ENCODE results near the gene SGIP1. TPM values are rescaled to one million over a fixed set of nuclear protein-coding genes. Genes with fewer than 3 reads are reported as not detected.

Gene SGIP1
- total and polyA plus RNA-seq, 7 experiments from 2014 or later, result not detected

GRCh38 chr1:66519992-66520391, 14.0 kb upstream of the SGIP1 start:
- ATAC-seq (no peak), DNase-seq (no peak)
- H3K36me3 ChIP-seq (ENCODE audit: control insufficient read depth in 2 of 3, insufficient read depth in 3 of 3, low read length in 3 of 3), result no peaks in the 10 kb centered on the region

GRCh38 chr1:66520655-66521054, 13.3 kb upstream of the SGIP1 start:
- intact Hi-C loops (cut with micrococcal nuclease), result no loop called here
- Histone ChIP-seq H3K9me3 (ENCODE audit: control insufficient read depth in 2 of 3, low read length in 3 of 3) (no peaks in the 10 kb centered on the region), H3K27ac (ENCODE audit: low read depth, low read length) (no peak overlapping the region), H3K36me3 (ENCODE audit: control insufficient read depth in 2 of 3, insufficient read depth in 3 of 3, low read length in 3 of 3) (no peaks in the 10 kb centered on the region), H3K27me3 (ENCODE audit: control insufficient read depth in 2 of 2, insufficient read depth in 2 of 2, low read length in 2 of 2) (no peaks in the 10 kb centered on the region), H3K4me3 (ENCODE audit: low read length) (no peak overlapping the region), H3K4me1 (ENCODE audit: control insufficient read depth in 2 of 2, insufficient read depth in 2 of 2, low read length in 2 of 2) (no peaks in the 10 kb centered on the region)
- H3K4me1 Mint-ChIP-seq, result no peaks in the 10 kb centered on the region
- no peak for DNase-seq
- ATAC-seq, result no peak
- POLR2A ChIA-PET, result no interaction called here
- no peaks in the 10 kb centered on the region for H3K9me3 Mint-ChIP-seq
- no peak overlapping the region for H3K27ac Mint-ChIP-seq
- H3K4me3 Mint-ChIP-seq, result no peak overlapping the region
- no peaks in the 10 kb centered on the region for H3K36me3 Mint-ChIP-seq
- peaks cover 0 to 25% (median 0%) of the 10 kb centered on the region in 5 donors for H3K27me3 Mint-ChIP-seq
- CTCF ChIA-PET, result no interaction called here

More at GRCh38 chr1:66519992-66520391, 14.0 kb upstream of the SGIP1 start:
- CTCF ChIA-PET, result no interaction called here
- Histone ChIP-seq H3K4me3 (ENCODE audit: low read length) (no peak overlapping the region), H3K27ac (ENCODE audit: low read depth, low read length) (no peak overlapping the region), H3K4me1 (ENCODE audit: control insufficient read depth in 2 of 2, insufficient read depth in 2 of 2, low read length in 2 of 2) (no peaks in the 10 kb centered on the region), H3K9me3 (ENCODE audit: control insufficient read depth in 2 of 3, low read length in 3 of 3) (no peaks in the 10 kb centered on the region), H3K27me3 (ENCODE audit: control insufficient read depth in 2 of 2, insufficient read depth in 2 of 2, low read length in 2 of 2) (no peaks in the 10 kb centered on the region)
- no peaks in the 10 kb centered on the region for H3K9me3 Mint-ChIP-seq
- H3K27ac Mint-ChIP-seq, result no peak overlapping the region
- H3K27me3 Mint-ChIP-seq, result peaks cover 0 to 26% (median 5%) of the 10 kb centered on the region in 5 donors
- POLR2A ChIA-PET, result no interaction called here
- no peaks in the 10 kb centered on the region for H3K36me3 Mint-ChIP-seq
- H3K4me3 Mint-ChIP-seq, result no peak overlapping the region
- H3K4me1 Mint-ChIP-seq, result no peaks in the 10 kb centered on the region
- intact Hi-C loops (cut with micrococcal nuclease), result no loop called here

DNA sequence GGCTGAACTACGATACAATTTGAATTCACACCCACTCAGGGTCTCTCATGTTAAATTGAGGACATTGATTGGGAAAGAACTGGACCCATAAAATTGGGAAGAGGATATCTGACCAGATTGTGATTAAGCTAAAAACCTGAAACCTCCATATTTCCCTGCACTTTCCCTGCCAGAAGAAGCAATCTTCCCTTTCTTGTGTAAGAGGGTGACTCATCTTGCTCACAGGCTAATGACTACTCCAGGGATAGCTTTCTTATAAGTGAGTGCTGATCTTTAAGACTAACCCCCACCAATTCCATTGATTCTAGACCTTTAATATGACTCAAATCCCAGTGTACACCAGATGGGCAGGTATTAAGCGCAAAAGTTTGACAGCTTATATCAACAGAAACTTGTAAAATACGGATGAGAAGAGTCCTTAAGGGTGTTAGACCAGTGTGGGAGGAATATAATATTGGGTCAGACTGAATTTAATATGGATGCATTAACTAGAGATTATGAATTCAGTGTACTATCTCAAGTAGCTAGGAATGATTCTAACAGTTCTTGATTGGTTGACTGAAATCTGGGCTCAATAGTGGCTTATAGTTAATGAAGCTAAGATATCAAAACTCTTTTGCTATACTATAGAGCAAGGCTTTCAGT, 12.1 kb upstream of the SGIP1 start:
- Mint-ChIP-seq H3K4me1 (no peaks in the 10 kb centered on the region), H3K36me3 (no peaks in the 10 kb centered on the region), H3K4me3 (no peak overlapping the region), H3K27me3 (peaks cover 0 to 16% (median 0%) of the 10 kb centered on the region in 5 donors), H3K27ac (no peak overlapping the region), H3K9me3 (no peaks in the 10 kb centered on the region)
- intact Hi-C loops (cut with micrococcal nuclease), result no loop called here
- Histone ChIP-seq H3K4me1 (ENCODE audit: control insufficient read depth in 2 of 2, insufficient read depth in 2 of 2, low read length in 2 of 2) (no peaks in the 10 kb centered on the region), H3K36me3 (ENCODE audit: control insufficient read depth in 2 of 3, insufficient read depth in 3 of 3, low read length in 3 of 3) (no peaks in the 10 kb centered on the region), H3K4me3 (ENCODE audit: low read length) (no peak overlapping the region), H3K9me3 (ENCODE audit: control insufficient read depth in 2 of 3, low read length in 3 of 3) (no peaks in the 10 kb centered on the region), H3K27me3 (ENCODE audit: control insufficient read depth in 2 of 2, insufficient read depth in 2 of 2, low read length in 2 of 2) (no peaks in the 10 kb centered on the region), H3K27ac (ENCODE audit: low read depth, low read length) (no peak overlapping the region)
- DNase-seq (no peak), ATAC-seq (no peak)
- POLR2A ChIA-PET, result interaction anchor here (0.6 kb wide), 1 partner anchor 1122 kb away, joined by 4 read pairs; no protein-coding TSS in a partner anchor
- CTCF ChIA-PET, result no interaction called here

- Mint-ChIP-seq H3K4me3 (no peak overlapping the region), H3K36me3 (no peaks in the 10 kb centered on the region), H3K27ac (no peak overlapping the region), H3K9me3 (peaks cover 0 to 3% (median 0%) of the 10 kb centered on the region in 11 donors), H3K27me3 (peaks cover 0 to 16% (median under 1%) of the 10 kb centered on the region in 5 donors), H3K4me1 (no peaks in the 10 kb centered on the region)
- no peak for DNase-seq
- no peaks in the 10 kb centered on the region for H3K9me3 ChIP-seq (ENCODE audit: control insufficient read depth in 2 of 3, low read length in 3 of 3)
- H3K27me3 ChIP-seq (ENCODE audit: control insufficient read depth in 2 of 2, insufficient read depth in 2 of 2, low read length in 2 of 2), result no peaks in the 10 kb centered on the region
- H3K27ac ChIP-seq (ENCODE audit: low read depth, low read length), result no peak overlapping the region
- no peaks in the 10 kb centered on the region for H3K4me1 ChIP-seq (ENCODE audit: control insufficient read depth in 2 of 2, insufficient read depth in 2 of 2, low read length in 2 of 2)
- intact Hi-C loops (cut with micrococcal nuclease), result no loop called here
- H3K36me3 ChIP-seq (ENCODE audit: control insufficient read depth in 2 of 3, insufficient read depth in 3 of 3, low read length in 3 of 3), result no peaks in the 10 kb centered on the region
- no peak overlapping the region for H3K4me3 ChIP-seq (ENCODE audit: low read length)
- no peak for ATAC-seq
- POLR2A ChIA-PET, result no interaction called here
- CTCF ChIA-PET, result no interaction called here
These were observed 10.4 kb upstream of the SGIP1 start for GRCh38 chr1:66523562-66523961.

- no peaks in the 10 kb centered on the region for H3K4me1 Mint-ChIP-seq
- H3K27ac Mint-ChIP-seq, result no peak overlapping the region
- H3K4me1 ChIP-seq (ENCODE audit: control insufficient read depth in 2 of 2, insufficient read depth in 2 of 2, low read length in 2 of 2), result no peaks in the 10 kb centered on the region
- no peak overlapping the region for H3K4me3 Mint-ChIP-seq
- ChIA-PET CTCF (no interaction called here), POLR2A (interaction anchor here (0.7 kb wide), 1 partner anchor 11 kb away, joined by 3 read pairs; no protein-coding TSS in a partner anchor)
- H3K27me3 ChIP-seq (ENCODE audit: control insufficient read depth in 2 of 2, insufficient read depth in 2 of 2, low read length in 2 of 2), result no peaks in the 10 kb centered on the region
- DNase-seq (no peak), ATAC-seq (no peak)
- H3K9me3 ChIP-seq (ENCODE audit: control insufficient read depth in 2 of 3, low read length in 3 of 3), result no peaks in the 10 kb centered on the region
- H3K27ac ChIP-seq (ENCODE audit: low read depth, low read length), result no peak overlapping the region
- H3K27me3 Mint-ChIP-seq, result peaks cover 4 to 21% (median 9%) of the 10 kb centered on the region in 5 donors
- H3K36me3 Mint-ChIP-seq, result no peaks in the 10 kb centered on the region
- intact Hi-C loops (cut with micrococcal nuclease), result no loop called here
- H3K4me3 ChIP-seq (ENCODE audit: low read length), result no peak overlapping the region
- H3K36me3 ChIP-seq (ENCODE audit: control insufficient read depth in 2 of 3, insufficient read depth in 3 of 3, low read length in 3 of 3), result no peaks in the 10 kb centered on the region
- H3K9me3 Mint-ChIP-seq, result peaks cover 0 to 3% (median 0%) of the 10 kb centered on the region in 11 donors
These were observed 8.9 kb upstream of the SGIP1 start for GRCh38 chr1:66525086-66525485.

DNA sequence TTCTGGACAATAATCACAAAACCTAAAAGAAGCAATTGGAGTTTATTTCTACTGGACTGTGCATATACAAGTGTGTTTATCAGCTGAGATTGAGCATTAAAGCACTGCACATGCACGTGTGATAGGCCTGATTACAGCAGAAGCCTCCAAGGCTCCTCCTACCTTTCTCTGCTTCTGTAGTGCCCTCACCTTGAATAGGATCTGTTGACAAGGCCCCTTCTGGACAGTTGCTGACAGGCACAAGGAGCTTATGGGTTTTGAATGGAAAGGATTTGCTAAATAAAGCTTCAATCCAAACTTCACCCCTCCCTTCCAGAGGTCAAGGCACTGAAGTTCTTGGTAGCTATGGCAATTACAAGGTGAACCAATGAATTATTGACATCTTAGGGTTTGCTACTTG, 7.9 kb upstream of the SGIP1 start:
- no peak for ATAC-seq
- H3K4me3 ChIP-seq (ENCODE audit: low read length), result no peak overlapping the region
- CTCF ChIA-PET, result no interaction called here
- no peak overlapping the region for H3K27ac Mint-ChIP-seq
- no peak for DNase-seq
- no peaks in the 10 kb centered on the region for H3K9me3 ChIP-seq (ENCODE audit: control insufficient read depth in 2 of 3, low read length in 3 of 3)
- no peaks in the 10 kb centered on the region for H3K4me1 Mint-ChIP-seq
- no peaks in the 10 kb centered on the region for H3K4me1 ChIP-seq (ENCODE audit: control insufficient read depth in 2 of 2, insufficient read depth in 2 of 2, low read length in 2 of 2)
- H3K27me3 Mint-ChIP-seq, result peaks cover 5 to 21% (median 13%) of the 10 kb centered on the region in 5 donors
- H3K27ac ChIP-seq (ENCODE audit: low read depth, low read length), result no peak overlapping the region
- no peaks in the 10 kb centered on the region for H3K36me3 ChIP-seq (ENCODE audit: control insufficient read depth in 2 of 3, insufficient read depth in 3 of 3, low read length in 3 of 3)
- no peaks in the 10 kb centered on the region for H3K36me3 Mint-ChIP-seq
- peaks cover 0 to 3% (median 0%) of the 10 kb centered on the region in 11 donors for H3K9me3 Mint-ChIP-seq
- H3K4me3 Mint-ChIP-seq, result no peak overlapping the region
- H3K27me3 ChIP-seq (ENCODE audit: control insufficient read depth in 2 of 2, insufficient read depth in 2 of 2, low read length in 2 of 2), result no peaks in the 10 kb centered on the region
- intact Hi-C loops (cut with micrococcal nuclease), result no loop called here
- POLR2A ChIA-PET, result no interaction called here

GRCh38 chr1:66526991-66527390, 7.0 kb upstream of the SGIP1 start:
- Histone ChIP-seq H3K9me3 (ENCODE audit: control insufficient read depth in 2 of 3, low read length in 3 of 3) (no peaks in the 10 kb centered on the region), H3K27ac (ENCODE audit: low read depth, low read length) (no peak overlapping the region), H3K36me3 (ENCODE audit: control insufficient read depth in 2 of 3, insufficient read depth in 3 of 3, low read length in 3 of 3) (no peaks in the 10 kb centered on the region), H3K27me3 (ENCODE audit: control insufficient read depth in 2 of 2, insufficient read depth in 2 of 2, low read length in 2 of 2) (no peaks in the 10 kb centered on the region), H3K4me1 (ENCODE audit: control insufficient read depth in 2 of 2, insufficient read depth in 2 of 2, low read length in 2 of 2) (no peaks in the 10 kb centered on the region), H3K4me3 (ENCODE audit: low read length) (no peak overlapping the region)
- H3K4me3 Mint-ChIP-seq, result no peak overlapping the region
- H3K36me3 Mint-ChIP-seq, result no peaks in the 10 kb centered on the region
- ATAC-seq (no peak), DNase-seq (no peak)
- H3K27me3 Mint-ChIP-seq, result peaks cover 14 to 28% (median 23%) of the 10 kb centered on the region in 5 donors
- POLR2A ChIA-PET, result no interaction called here
- peaks cover 0 to 3% (median 0%) of the 10 kb centered on the region in 7 donors for H3K4me1 Mint-ChIP-seq
- intact Hi-C loops (cut with micrococcal nuclease), result no loop called here
- CTCF ChIA-PET, result no interaction called here
- no peak overlapping the region for H3K27ac Mint-ChIP-seq
- peaks cover 0 to 3% (median 0%) of the 10 kb centered on the region in 11 donors for H3K9me3 Mint-ChIP-seq
